Measurements from ENCODE around the gene GPR156.

DNA sequence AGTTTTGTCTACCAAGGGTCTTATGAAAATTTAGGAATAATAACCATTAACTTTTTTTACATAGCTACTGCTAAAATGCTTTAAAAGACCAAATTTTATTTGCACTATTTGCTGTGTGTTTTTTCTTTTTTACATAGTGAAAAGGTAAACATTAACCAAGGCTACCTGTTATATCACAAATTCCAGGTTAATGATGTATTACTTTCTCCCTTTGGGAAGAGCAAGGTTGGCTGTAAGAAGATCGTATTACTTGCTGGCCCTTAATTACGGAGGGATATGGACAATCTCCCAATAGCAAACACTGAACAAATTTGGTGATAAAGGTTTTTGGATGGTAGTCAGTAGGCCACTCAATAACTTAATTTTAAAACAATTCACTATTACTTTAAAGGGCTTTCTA lies 41.8 kb upstream of the GPR156 start:
- TF ChIP-seq, protein P1, sequence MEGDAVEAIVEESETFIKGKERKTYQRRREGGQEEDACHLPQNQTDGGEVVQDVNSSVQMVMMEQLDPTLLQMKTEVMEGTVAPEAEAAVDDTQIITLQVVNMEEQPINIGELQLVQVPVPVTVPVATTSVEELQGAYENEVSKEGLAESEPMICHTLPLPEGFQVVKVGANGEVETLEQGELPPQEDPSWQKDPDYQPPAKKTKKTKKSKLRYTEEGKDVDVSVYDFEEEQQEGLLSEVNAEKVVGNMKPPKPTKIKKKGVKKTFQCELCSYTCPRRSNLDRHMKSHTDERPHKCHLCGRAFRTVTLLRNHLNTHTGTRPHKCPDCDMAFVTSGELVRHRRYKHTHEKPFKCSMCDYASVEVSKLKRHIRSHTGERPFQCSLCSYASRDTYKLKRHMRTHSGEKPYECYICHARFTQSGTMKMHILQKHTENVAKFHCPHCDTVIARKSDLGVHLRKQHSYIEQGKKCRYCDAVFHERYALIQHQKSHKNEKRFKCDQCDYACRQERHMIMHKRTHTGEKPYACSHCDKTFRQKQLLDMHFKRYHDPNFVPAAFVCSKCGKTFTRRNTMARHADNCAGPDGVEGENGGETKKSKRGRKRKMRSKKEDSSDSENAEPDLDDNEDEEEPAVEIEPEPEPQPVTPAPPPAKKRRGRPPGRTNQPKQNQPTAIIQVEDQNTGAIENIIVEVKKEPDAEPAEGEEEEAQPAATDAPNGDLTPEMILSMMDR (conservative IDR thresholded peaks at IDR 0.05 in 1 of 2, IDR thresholded peaks at IDR 0.05 in 1 of 2; ENCODE audit: extremely low read depth in 1 of 2, insufficient read depth in 1 of 2, low read depth in 1 of 2, low read length in 2 of 2) = no peak
- TF ChIP-seq EZH2 (IDR thresholded peaks at IDR 0.05; ENCODE audit: borderline replicate concordance, low read length) = no peak

Measured in mammary epithelial cell (primary cell).